Astrocyte (in vitro differentiated cells and primary cell): ENCODE results near the gene ZNF488. TPM values are rescaled to one million over a fixed set of nuclear protein-coding genes. Genes with fewer than 3 reads are reported as not detected.

Experiments
- DNase-seq: peaks from one replicate; pipeline ENCODE4 v3.0.0-alpha.2; 2010; ENCODE audit warnings: low read depth
- FAIRE-seq: peaks from 2 replicates; lab custom pipeline; 2011; peaks lifted over from hg19 to GRCh38; lab: Jason Lieb, UNC
- H2AFZ ChIP-seq: 2 replicates; pipeline ENCODE4 v1.6.0; 2012; ENCODE audit warnings: low read depth, low read length, inconsistent platforms
- H3K27ac ChIP-seq: 2 replicates; pipeline ENCODE4 v1.5.1; 2011; ENCODE audit warnings: low read depth, low read length, inconsistent platforms
- H3K27me3 ChIP-seq: 2 replicates; pipeline ENCODE4 v1.6.0; 2011; ENCODE audit warnings: low read length, inconsistent platforms; ENCODE audit not compliant: insufficient read depth
- H3K36me3 ChIP-seq: 2 replicates; pipeline ENCODE4 v1.5.1; 2011; ENCODE audit warnings: low read length, inconsistent platforms; ENCODE audit not compliant: insufficient read depth
- H3K4me1 ChIP-seq: 2 replicates; pipeline ENCODE4 v1.5.1; 2011; ENCODE audit warnings: low read length, inconsistent platforms; ENCODE audit not compliant: insufficient read depth
- H3K4me2 ChIP-seq: 2 replicates; pipeline ENCODE4 v1.6.0; 2012; ENCODE audit warnings: low read length, inconsistent platforms
- H3K4me3 ChIP-seq: 2 replicates; pipeline ENCODE4 v1.5.1; 2011; ENCODE audit warnings: low read depth, mild to moderate bottlenecking, low read length, inconsistent platforms; ENCODE audit not compliant: insufficient read depth
- H3K79me2 ChIP-seq: 2 replicates; pipeline ENCODE4 v1.6.0; 2012; ENCODE audit warnings: mild to moderate bottlenecking, low read length, inconsistent platforms; ENCODE audit not compliant: insufficient read depth
- H3K9ac ChIP-seq: 2 replicates; pipeline ENCODE4 v1.6.0; 2012; ENCODE audit warnings: mild to moderate bottlenecking, low read length, inconsistent platforms
- H3K9me3 ChIP-seq: 2 replicates; pipeline ENCODE4 v1.5.1; 2012; ENCODE audit warnings: low read depth, mild to moderate bottlenecking, low read length, inconsistent platforms; ENCODE audit not compliant: insufficient read depth
- H4K20me1 ChIP-seq: 2 replicates; pipeline ENCODE4 v1.6.0; 2012; ENCODE audit warnings: low read length, inconsistent platforms; ENCODE audit not compliant: insufficient read depth
- H3K27ac Mint-ChIP-seq: one replicate; pipeline ENCODE4 v1.8.0; 2021; ENCODE audit warnings: mild to moderate bottlenecking, mixed read lengths; ENCODE audit not compliant: unreplicated experiment
- H3K27me3 Mint-ChIP-seq: one replicate; pipeline ENCODE4 v1.8.0; 2021; ENCODE audit warnings: low read depth, mixed read lengths; ENCODE audit not compliant: unreplicated experiment
- H3K36me3 Mint-ChIP-seq: one replicate; pipeline ENCODE4 v1.8.0; 2021; ENCODE audit warnings: low read depth, mixed read lengths; ENCODE audit not compliant: unreplicated experiment
- H3K4me1 Mint-ChIP-seq: one replicate; pipeline ENCODE4 v1.8.0; 2021; ENCODE audit warnings: low read depth, mixed read lengths; ENCODE audit not compliant: unreplicated experiment
- H3K4me3 Mint-ChIP-seq: one replicate; pipeline ENCODE4 v1.8.0; 2021; ENCODE audit warnings: mild to moderate bottlenecking, moderate library complexity, mixed read lengths; ENCODE audit not compliant: unreplicated experiment
- H3K9me3 Mint-ChIP-seq: one replicate; pipeline ENCODE4 v1.8.0; 2021; ENCODE audit warnings: mild to moderate bottlenecking, mixed read lengths; ENCODE audit not compliant: unreplicated experiment
- CTCF ChIP-seq: IDR thresholded peaks from 2 replicates; pipeline ENCODE4 v1.5.1; 2011; ENCODE audit warnings: low read depth, mild to moderate bottlenecking, inconsistent platforms, low read length, moderate library complexity; ENCODE audit not compliant: insufficient read depth
- EZH2 ChIP-seq: IDR thresholded peaks from 2 replicates; pipeline ENCODE4 v1.6.1; 2012; ENCODE audit warnings: mild to moderate bottlenecking, low read length, inconsistent platforms; ENCODE audit not compliant: insufficient read depth
- total RNA-seq: library from RNA; stranded (reverse); gene quantifications from 2 replicates; pipeline ENCODE4 v1.2.1, GENCODE V29; 2021

The ZNF488 gene
- total RNA-seq, 1 donor from 2014 or later = 1.4 TPM

- TF ChIP-seq CTCF (no peak), EZH2 (no peak)
- Mint-ChIP-seq H3K9me3 (no peaks in the 10 kb centered on the region), H3K36me3 (no peaks in the 10 kb centered on the region), H3K4me3 (no peak overlapping the region), H3K27me3 (peaks cover 3% of the 10 kb centered on the region), H3K4me1 (no peaks in the 10 kb centered on the region), H3K27ac (peak overlapping the region; percentile 17)
- Histone ChIP-seq H4K20me1 (no peaks in the 10 kb centered on the region), H3K4me2 (peak overlapping the region; percentile 34), H3K27me3 (peaks cover 20% of the 10 kb centered on the region), H3K36me3 (no peaks in the 10 kb centered on the region), H3K27ac (no peak overlapping the region), H3K79me2 (no peaks in the 10 kb centered on the region), H3K9ac (no peak overlapping the region), H3K9me3 (no peaks in the 10 kb centered on the region), H2AFZ (no peak overlapping the region), H3K4me3 (no peak overlapping the region), H3K4me1 (peaks cover 8% of the 10 kb centered on the region)
- FAIRE-seq (no peak), DNase-seq (no peak)
These were observed 36.4 kb upstream of the ZNF488 start for GRCh38 chr10:47420305-47421056.

GRCh38 chr10:47419421-47419820, 35.3 kb upstream of the ZNF488 start:
- Histone ChIP-seq H3K36me3 (no peaks in the 10 kb centered on the region), H3K4me1 (peaks cover 8% of the 10 kb centered on the region), H2AFZ (no peak overlapping the region), H3K4me2 (no peak overlapping the region), H3K27ac (no peak overlapping the region), H3K27me3 (peaks cover 19% of the 10 kb centered on the region), H3K9me3 (no peaks in the 10 kb centered on the region), H4K20me1 (no peaks in the 10 kb centered on the region), H3K79me2 (no peaks in the 10 kb centered on the region), H3K9ac (no peak overlapping the region), H3K4me3 (no peak overlapping the region)
- Mint-ChIP-seq H3K9me3 (peaks cover under 1% of the 10 kb centered on the region), H3K27ac (no peak overlapping the region), H3K36me3 (no peaks in the 10 kb centered on the region), H3K4me3 (no peak overlapping the region), H3K27me3 (peaks cover 7% of the 10 kb centered on the region), H3K4me1 (no peaks in the 10 kb centered on the region)
- TF ChIP-seq CTCF = no peak
- TF ChIP-seq EZH2 = no peak
- DNase-seq (no peak), FAIRE-seq (no peak)

GRCh38 chr10:47418966-47419365, 34.9 kb upstream of the ZNF488 start:
- H3K9me3 ChIP-seq = no peaks in the 10 kb centered on the region
- Mint-ChIP-seq H3K9me3 (peaks cover 1% of the 10 kb centered on the region), H3K27me3 (peaks cover 7% of the 10 kb centered on the region), H3K4me3 (no peak overlapping the region), H3K36me3 (no peaks in the 10 kb centered on the region), H3K4me1 (no peaks in the 10 kb centered on the region), H3K27ac (no peak overlapping the region)
- H3K79me2 ChIP-seq = no peaks in the 10 kb centered on the region
- H3K4me3 ChIP-seq = no peak overlapping the region
- no peak overlapping the region for H2AFZ ChIP-seq
- peaks cover 22% of the 10 kb centered on the region for H3K27me3 ChIP-seq
- H4K20me1 ChIP-seq = no peaks in the 10 kb centered on the region
- H3K9ac ChIP-seq = no peak overlapping the region
- H3K4me1 ChIP-seq = peaks cover 8% of the 10 kb centered on the region
- no peak overlapping the region for H3K27ac ChIP-seq
- H3K4me2 ChIP-seq = no peak overlapping the region
- no peaks in the 10 kb centered on the region for H3K36me3 ChIP-seq
- FAIRE-seq (no peak), DNase-seq (no peak)
- no peak for TF ChIP-seq CTCF
